NCI-H1092 (cell line): Measurements from ENCODE around the gene EPB42.
A peak's percentile ranks its signal among the peaks of the same experiment; 100 is the strongest.
"Not testable (repeated sequence)": the region's sequence is repeated elsewhere in the genome, so short reads cannot be mapped to it uniquely, and the experiment has no call there.

Experiments
- DNase-seq: peaks from one replicate; lab custom pipeline; 2025; lab: John Stamatoyannopoulos, UW

Gene EPB42

DNA sequence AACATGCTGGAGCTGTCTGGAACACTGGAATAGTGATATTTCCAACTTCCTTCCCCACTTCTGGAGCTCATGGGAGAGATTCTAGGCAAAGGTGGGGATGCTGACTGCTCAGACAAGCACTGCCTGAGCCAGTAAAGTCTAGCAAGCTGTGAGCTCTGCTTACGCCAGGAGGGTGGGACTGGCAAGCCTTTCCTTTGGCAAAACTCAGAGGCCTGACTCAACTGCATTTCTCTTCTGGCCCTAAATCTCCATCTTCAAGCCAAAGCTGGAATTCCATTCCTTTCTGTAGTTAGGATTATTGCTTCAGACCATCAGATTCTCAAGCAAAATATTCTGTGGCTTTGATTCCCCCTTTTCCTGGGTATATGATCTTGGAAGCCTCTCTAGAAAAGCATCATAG, 20.3 kb upstream of the EPB42 start:
- no peak for DNase-seq

DNA sequence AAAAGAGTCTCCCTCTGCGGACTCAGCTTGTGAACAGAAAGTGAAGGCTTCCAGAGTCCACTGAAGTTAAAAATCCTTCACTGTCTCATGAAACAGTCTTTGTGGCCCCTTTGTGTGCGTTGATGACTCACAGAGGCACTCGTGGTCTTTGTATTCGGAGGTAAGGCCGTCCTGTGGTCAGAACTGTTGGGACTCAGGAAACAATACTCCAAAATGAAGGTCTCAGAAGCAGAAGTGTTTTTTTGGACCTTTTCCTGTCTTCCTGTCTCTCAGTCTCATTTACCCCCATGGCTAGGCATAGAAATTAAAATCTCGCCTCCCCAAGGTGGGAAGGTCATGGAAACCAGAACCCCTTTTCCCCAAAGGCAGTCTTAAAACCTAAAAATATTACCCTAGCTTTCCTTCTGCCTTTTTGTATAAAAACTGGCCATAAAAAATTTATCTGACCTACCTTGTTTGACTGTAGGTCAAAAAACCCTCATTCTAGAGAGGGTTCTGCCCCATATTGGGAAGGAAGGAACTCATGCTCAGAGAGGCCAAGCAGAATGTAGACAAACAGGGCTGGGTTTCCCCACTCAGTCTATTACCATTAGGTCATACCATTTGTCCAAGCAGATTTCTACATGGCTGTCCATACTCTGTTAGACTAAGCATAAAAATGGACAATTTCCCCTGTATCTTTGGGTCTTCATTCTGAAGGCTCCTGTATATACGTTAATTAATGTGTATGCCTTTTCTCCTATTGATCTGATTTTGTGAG, 19.1 kb upstream of the EPB42 start:
- no peak for DNase-seq

DNA sequence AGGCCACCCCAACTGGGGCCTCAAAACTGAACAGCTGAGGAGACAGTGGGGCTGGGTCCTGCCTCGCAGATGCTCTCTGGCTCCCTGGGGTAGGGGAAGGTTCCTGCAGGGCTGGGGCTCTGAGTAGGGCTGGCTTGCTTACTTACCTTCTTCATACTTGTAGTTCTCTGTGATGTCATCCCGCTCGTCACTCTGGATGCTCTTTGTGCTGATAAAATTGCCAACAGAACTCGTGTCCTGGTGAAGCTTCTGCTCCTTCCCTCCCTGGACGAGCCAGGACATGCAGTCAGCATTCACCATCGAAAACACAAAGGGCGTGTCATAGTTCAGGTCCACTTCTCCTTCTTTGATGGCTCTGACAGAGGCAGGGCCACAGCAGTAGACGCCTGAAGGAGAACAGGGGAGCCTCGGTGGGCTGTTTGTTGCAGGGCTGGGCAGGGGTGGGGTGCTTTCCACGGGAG, 17.9 kb upstream of the EPB42 start:
- DNase-seq, result no peak

DNA sequence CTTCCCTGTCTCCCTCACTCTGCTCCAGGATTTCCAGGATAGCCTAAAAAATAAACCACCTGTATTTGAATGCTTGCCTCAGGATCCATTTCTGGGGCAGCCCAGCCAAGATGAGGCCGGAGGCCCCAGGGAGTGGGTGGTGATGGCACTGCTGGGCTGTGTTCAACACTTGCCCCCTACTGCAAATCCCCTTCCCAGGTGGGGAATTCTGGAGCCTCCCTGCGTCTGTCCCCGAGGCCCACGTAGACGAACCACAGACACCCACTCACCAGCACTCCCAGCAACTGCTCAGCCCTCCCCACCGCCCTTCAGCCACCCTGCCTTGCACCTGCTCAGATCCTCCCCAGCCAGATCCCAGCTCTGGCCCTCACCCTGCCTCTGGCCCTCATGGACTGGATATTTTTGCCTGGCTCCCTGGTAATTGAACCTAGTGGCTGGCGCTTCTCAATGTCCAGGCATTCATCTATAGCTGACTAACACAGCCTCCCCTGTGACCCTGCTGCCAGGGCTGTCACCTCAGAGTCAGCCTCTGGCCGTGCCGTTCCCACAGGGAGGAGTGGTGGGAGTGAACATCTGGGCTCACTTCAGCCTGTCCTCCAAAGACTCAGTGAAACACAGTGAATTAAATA, 17.1 kb upstream of the EPB42 start:
- no peak for DNase-seq

DNA sequence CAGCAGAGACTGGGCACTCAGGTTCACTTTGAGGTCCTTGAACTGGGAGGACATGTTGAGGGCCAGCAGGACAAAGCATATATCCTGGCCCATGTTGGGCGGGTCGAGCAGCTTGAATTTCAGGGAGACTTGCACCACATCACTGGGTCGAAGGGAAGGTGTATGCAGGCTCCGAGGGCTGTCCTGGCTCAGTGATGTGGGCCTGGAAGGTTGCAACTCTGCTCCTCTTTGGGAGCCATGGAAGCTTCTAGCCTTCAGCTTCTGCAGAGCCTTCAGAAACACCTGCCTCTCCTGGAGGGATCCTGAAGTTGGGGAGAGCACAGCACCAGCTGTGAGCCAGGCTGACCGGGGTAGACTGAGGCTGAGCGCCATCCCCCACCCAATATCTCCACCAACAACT, 14.7 kb upstream of the EPB42 start:
- DNase-seq, result no peak

DNA sequence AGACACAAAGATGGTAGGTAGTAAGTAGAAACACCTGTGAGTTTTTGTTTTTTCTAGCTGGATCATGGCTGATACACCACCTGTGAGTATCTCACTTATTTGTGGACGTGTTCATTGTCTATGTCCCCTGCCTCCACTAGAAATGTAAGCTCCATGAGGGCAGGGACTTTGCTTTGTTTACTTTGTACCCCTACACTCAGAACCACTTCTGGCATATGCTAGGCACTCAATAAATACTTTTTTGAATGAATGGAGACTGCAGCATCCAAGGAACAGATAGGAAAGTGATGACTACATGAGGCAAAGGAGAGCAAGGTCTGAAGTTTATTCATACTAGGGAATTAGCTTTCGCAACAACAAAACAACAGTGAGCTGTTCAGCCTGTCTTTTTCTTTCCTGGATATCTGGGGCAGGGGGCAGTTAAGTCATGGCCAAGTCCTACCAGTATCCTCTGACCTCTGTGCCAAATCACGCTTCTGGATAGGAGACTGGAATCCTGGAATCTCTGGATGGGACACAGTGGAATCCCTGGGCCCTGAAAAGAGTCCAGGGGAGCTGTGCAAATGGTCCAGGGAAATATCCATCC, 11.6 kb upstream of the EPB42 start:
- DNase-seq, result no peak

DNA sequence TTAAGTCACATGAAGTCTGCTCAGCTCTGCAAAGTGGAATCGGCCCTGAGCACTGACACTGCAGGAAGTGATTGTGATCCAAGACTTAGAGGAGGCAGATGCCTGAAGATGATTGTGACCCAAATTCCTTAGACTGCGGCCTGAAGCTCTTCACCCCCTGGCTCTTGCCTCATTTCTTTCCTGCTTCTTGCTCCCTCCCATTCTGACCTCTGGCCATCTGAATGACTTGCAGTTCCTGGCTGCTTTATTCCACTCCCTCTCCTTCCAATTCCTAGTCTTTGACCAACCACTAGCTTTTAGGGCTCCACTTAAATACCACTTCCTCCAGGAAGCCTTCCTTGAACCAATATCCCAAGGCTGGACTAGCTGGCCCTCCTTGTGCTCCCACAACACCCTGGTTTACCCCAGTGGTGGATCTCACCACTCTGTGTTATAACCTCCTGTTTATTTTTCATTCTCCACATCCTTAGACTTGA, 9.9 kb upstream of the EPB42 start:
- no peak for DNase-seq

DNA sequence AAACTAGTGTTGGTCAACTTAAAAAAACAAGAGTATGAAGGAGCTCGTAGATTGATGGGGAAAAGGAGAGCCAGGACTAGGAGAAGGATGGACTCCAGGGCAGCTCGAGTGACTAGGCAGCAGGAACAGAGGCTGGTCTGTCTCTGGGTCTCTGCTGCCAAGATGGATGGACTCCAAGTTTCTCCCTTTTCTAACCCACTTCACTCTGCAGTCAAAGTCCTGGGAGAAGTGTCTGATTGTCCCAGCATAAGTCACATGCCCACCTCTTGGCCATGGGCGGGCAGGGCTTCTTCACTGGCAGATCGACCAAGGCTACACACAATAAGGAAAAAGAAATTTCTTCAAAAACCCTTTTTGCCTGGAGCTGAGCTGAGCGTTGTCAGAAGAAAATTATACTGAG, 9.2 kb upstream of the EPB42 start:
- DNase-seq, result no peak

DNA sequence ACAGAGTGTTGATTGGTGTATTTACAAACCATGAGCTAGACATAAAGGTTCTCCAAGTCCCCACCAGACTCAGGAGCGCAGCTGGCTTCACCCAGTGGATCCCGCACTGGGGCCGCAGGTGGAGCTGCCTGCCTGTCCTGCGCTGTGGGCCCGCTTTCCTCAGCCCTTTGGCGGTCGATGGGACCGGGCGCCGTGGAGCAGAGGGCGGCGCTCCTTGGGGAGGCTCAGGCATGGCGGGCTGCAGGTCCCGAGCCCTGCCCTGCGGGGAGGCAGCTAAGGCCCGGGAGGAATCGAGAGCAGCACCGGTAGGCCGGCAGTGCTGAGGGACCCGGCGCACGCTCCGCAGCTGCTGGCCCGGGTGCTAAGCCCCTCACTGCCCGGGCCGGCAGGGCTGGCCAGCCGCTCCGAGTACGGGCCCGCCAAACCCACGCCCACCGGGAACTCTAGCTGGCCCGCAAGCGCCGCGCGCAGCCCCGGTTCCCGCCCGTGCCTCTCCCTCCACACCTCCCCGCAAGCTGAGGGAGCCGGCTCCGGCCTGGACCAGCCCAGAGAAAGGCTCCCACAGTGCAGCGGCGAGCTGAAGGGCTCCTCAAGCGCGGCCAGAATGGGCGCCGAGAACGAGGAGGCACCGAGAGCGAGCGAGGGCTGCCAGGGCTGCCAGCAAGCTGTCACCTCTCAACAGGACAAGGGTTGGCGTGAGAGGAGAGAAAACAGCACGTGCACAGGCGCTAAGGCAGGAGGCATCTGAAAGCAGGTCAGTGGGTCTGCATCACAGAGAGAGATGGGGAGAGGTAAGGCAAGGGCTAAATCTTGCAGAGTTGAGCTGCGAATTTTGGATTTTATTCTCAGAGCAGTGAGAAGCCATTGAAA, 5.9 kb upstream of the EPB42 start:
- DNase-seq, result no peak

DNA sequence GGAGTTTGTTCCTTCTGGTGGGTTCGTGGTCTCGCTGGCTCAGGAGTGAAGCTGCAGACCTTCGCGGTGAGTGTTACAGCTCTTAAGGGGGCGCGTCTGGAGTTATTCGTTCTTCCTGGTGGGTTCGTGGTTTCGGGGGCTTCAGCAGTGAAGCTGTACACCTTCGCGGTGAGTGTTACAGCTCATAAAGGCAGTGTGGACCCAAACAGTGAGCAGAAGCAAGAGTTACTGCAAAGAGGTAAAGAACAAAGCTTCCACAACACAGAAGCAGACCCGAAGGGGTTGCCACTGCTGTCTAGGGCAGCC, 5.1 kb upstream of the EPB42 start:
- not testable (repeated sequence) for DNase-seq

DNA sequence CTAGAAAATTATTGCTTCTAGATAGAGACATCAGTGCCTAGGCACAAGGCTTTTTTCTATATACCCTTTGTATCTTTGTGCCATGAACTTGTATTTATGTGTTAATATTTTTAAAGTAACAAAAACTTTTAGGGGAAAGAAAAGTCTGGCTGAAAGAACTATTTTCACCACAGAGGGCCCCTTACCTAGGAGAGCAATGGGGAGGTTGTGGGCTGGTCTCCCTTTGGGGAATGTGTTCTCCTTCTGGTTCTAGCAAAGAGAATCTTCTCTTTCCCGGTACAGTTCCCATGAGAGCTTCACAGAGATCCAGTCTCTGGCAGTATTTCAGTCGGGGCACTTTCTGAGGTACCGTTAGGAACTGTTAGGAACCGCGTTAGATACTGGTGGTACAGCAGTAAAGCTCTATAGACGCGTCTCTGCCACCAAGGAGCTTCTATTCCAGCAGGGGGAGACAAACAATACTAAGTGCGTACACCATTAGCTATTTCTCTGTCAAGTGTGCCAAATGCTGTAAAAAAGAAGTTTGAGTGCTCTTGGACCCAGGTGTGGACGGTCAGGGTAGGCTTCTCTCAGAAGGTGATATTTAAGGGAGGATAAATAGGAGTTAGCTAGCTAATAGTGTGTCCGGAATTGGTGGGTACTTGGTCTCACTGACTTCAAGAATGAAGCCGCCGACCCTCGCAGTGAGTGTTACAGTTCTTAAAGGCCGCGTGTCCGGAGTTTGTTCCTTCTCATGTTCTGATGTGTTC, 4.6 kb upstream of the EPB42 start:
- DNase-seq, result peak; percentile 20

DNA sequence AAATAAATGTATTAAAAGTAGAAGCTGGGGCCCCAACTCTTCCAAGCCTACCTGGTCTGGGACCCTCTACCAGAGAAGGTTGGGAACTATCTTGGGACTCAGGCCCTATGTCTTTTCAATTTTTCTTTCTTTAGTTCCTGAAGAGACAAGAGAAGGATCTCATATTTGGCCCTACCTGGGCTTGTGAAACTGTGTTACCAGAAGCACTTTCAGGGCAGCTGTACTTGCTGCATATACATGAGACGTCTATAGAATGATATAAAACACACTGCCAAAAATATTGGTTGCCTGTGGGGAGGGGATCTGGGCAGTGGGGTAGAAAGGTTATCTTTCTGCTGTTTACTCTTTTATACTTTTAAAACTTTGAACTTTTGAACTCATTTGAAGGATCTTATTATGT, 604 bp upstream of the EPB42 start:
- no peak for DNase-seq

DNA sequence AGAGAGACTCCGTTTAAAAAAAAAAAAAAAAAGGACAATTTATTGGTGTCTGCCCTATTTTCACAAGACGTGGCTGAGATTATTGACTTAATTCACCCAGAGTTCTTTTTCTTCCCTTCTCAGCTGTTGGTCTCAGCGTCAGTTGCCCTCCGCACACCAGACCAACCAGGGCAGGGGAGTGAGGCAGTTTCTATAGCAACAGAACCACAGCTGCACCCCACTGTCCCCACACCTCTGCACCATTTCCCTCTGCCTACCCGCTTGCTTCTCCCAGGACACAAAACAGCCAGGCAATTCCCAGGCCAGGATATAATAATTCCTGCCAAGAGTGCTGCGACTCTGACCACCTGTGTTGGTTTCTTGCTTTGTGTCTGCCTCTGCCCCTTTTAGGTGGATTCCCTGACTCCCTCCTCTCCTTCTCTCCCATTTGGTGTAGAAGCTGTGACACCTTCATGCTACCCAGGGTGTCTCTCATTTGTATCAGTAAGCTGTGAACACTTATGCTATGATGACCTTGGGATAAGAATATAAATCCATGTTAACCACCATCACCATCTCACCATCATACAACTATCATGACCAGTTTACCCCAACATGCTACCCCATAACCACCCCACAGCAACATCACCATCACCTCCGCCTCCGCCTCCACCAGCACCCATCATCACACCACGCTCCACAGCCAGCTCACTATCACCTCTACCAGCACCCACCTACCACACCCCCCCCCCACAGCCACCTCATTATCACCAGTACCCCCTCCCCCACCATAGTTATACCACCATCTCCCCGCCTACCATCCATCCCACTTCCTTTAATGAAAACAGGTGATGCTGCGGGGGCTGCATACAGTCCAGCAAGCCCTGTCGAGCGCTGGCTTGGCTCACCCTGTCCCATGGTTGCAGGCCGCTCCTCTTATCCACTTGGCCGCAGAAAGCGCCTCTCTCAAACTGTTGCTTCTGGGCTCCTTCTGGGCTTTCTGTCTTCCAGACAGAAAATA, 589 bp downstream of the EPB42 start:
- no peak for DNase-seq

DNA sequence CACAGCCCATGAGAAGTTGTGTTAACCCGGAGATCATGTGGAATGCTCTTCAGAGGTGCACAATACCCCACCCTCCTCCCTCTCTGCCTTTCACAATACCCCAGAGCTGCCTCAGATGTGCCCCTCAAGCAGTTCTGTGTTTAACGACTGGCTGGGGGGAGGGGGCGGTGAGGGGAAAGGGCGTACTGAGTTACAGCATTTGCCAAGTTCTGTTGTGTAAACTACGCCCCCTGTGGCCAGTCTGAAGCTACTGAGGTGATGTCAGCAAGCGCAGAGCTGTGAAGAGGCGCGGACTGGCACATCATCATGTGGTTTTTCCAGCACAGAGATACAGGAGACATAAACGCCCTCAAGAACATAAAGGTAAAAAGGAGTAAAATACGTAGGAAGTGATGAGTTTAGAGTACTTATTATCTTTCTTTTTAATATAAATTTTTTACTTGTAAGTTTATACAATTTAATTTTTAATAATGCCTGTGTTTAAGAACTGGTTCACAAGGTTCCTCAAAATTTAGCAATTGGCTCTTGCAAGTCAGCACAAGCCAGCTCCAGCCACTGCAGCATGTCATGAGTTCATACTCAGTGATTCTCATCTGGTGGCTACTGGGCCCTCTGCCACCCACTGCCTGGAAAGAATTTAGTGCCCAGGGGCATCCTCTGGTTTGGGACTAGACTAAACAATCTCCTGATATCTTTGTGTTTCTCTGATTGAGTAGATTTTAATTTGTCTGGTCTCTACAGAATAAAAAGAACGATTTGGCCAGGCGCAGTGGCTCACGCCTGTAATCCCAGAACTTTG, 1.7 kb downstream of the EPB42 start:
- no peak for DNase-seq

DNA sequence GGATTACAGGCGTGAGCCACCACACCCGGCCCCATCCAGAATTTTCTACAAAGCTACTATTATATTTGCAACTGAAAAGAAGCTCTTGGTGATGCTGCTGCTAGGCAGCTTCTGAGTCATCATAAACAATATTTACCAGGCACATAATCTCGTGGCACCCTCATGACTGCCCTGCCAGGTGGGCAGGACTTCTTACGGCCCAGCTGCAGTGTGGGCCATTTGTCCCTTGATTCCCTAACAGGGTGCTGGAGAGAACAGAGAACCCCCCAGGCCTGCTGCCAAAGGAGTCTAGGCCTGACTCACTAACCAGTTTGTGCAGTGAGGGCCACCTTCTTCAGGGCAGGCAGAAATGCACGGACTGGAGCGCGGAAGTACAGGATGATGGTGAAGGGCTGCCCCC, 4.9 kb downstream of the EPB42 start:
- DNase-seq, result no peak

DNA sequence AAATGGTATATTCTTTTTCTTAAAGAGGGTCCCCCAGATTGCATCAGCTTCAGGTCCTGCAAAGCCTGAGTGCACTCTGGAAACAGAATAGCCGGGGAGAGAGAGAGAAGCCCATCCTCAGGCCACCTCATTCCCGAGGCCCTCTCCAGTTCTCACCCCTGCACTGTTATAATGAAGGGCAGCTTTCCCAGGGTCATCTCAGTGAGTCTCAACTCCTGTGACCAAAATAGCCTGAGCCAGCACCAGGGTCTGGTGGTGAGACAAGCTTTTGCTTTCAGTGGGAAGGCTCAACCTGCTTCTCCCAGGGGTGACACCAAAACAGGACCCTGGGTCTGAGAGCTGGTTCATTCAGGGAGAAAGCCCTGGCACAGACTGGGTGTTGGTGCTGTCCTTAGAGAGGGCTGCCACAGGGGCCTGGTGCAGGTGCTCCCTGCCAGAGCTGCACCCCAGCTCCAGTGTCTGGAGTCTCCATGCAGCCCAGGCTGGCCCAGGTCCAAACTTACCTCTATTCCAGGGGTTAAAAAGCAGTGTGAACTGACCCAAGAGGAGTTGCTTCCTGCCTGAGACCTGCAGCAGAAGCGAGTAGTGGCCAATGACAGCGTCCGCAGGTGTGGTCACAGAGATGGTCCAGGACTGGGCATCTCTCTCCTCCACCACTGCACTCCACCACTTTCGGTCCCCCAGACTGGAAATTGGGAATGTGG, 6.1 kb downstream of the EPB42 start:
- DNase-seq, result no peak

DNA sequence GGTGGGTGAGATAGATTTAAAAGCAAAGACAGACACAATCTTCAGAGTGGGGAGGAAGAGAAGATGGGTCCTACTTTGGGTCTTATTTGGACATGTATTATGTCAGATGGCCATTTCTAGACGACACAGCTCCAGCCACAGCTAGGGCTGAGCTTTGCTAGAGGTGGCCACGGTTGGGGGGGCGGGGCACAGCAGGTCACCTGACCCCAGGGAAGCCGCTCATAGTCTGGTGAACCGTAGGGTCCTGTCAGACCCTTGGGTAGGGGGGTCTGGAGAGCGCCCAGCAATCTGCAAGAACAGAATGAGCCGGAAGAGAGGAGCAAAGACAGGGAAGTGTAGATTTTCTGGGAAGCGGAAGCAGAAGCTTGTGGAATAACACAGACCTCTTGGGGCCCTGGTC, 6.6 kb downstream of the EPB42 start:
- no peak for DNase-seq

DNA sequence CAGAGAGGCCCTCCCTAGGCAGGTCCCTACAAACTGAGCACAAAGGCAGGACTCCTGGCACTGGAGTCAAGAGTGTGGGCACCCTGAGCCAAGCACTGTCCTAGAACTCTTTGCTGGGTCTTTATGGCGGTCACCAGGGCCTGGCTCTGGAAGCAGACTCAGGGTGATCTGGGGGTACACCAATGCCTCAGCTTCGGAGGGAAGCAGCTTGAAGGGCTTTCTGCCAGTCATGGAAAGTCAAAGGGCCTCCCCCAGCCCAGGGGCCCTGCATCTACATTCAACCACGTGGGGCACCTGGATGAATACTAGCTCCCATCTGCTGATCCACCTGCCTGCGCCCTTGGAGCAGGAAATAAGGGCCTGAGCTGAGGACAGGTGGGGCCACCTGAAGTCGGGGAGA, 7.4 kb downstream of the EPB42 start:
- DNase-seq, result no peak

DNA sequence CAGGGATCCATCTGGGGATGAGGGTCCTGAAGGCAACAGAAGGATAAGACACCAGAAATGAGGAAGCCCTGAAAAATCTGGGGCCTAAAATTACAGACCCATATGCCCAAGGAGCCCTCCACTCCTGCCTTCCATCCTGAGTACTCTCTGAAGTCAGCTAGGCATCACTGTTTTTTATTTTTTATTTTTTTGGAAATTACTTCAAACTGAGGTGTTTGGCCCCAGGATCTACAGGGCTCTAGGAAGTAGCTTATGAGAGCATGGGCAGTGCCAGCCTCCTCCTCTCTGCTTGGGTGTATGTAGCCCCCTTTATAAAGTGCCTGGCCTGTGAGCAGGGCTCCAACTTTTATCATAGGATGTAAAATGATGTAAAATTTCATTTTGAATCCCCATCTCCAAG, 7.9 kb downstream of the EPB42 start:
- no peak for DNase-seq
